HG03159 (cell line): ENCODE measurements around the gene MSI2.

Experiments used
- ATAC-seq: cut with Tn5 transposase; IDR thresholded peaks from one replicate; pipeline ENCODE4 v1.9.1; 2021; ENCODE audit warnings: mild to moderate bottlenecking, moderate library complexity; ENCODE audit not compliant: unreplicated experiment

MSI2 gene

DNA sequence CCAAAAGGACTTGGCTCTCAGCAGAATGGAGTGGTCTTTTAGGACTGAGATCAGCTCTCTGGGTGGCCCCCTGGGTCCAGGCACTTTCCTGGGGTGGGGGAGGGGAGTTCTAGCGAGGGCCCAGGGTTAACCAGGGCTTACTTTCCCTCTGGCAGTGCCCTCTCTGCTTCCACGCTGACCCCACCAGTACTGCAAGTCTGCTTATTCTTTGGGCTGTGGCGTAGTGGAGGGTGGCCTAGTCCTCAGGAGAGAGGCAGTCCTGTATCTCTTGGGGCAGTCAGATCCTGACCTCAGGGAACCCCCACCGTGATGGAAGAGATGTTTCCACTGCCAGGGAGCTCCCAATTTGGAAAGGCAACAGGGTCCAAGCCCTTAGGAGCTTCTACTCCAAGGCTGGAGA is 409.4 kb downstream of the MSI2 start:
- ATAC-seq, result no peak

DNA sequence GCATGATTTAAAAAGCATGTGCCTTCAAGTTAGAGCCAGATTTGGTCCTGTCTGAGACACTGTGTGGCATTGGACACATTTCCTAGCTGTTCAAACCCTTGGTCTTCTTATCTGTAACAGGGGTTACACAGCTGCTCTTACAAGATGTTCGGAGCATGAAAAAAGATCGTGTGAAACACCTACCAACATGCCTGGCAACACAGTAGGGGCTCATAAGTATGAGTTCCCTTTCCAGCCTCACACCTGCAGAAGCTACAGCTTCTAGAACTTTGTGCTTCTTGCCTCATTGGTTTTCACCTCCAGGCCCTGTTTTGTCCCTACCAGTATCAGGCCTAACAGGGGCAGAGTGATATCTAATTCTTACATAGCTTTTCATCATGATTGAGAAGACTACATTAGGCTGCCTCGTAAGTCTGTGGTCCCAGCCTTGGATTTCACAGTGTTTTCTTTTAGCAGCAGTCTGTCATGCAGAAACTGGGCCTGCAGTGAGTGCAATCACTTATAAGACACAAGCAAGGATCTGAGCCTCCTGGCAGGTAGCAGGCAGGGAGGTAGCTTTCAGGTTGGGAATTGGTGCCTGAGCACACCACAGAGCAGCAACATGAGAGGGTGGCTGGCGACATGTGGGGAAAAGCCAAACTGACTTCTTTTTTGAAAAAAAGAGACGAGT is 410.0 kb downstream of the MSI2 start:
- no peak for ATAC-seq

DNA sequence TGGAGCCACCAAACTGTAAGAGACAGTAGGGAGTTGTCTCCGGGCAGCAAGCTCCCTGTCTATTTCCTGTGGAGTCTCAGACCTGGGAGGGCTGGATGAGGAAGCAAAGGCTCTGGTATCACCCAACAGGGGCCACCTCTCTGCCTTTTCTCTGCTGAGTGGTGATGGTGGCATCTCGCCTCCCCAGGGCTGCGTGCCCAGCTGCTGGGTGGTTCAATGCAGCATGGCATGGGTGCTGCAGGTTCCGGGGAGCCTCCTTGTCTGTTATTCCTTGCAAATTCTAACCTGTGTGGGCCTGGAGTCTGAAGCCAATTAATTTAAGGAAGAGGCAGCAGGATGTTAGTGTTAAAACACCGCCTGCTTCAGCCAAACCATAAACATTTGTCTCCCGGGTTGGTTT is 410.6 kb downstream of the MSI2 start:
- ATAC-seq, result no peak

DNA sequence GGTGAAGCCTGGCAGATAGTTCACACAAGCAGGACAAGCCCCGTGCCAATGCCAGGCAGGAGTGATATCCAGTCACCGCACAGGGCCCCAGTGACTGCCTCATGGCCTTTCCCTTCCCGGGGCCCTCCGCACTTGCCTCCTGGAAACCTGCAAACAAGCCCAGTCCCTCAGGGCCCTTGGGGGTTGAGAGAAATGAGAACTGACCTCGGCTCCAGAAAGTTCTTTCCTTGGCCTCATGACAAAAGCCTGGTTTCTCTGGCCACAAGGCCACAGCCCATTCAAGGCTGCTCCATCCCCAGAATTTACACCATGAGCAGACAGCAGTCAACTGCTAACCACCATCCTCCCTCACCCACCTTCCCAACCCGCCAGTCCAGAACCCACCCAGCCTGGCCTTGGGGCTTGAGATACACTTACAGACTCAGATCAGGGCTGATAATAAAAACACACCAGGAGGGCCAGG is 411.2 kb downstream of the MSI2 start:
- ATAC-seq, result no peak

DNA sequence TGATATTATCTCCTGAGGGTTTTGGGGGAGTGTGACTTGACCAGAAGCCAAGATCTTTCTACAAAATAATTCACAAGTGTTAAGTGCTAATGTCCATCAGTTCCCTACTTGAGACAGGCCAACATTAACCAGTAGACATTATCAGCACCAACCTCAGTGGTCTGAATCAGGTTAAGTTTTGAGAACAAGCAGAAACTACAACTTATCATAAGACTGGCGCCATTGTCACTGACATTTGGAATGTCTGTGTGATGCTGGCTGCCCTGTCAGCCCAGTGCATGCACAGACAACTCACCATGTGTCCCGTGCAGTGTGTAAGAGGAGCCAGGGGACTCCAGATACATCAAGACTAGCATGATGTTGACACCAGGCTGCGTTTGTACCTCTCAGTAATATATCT is 412.0 kb downstream of the MSI2 start:
- ATAC-seq, result no peak

DNA sequence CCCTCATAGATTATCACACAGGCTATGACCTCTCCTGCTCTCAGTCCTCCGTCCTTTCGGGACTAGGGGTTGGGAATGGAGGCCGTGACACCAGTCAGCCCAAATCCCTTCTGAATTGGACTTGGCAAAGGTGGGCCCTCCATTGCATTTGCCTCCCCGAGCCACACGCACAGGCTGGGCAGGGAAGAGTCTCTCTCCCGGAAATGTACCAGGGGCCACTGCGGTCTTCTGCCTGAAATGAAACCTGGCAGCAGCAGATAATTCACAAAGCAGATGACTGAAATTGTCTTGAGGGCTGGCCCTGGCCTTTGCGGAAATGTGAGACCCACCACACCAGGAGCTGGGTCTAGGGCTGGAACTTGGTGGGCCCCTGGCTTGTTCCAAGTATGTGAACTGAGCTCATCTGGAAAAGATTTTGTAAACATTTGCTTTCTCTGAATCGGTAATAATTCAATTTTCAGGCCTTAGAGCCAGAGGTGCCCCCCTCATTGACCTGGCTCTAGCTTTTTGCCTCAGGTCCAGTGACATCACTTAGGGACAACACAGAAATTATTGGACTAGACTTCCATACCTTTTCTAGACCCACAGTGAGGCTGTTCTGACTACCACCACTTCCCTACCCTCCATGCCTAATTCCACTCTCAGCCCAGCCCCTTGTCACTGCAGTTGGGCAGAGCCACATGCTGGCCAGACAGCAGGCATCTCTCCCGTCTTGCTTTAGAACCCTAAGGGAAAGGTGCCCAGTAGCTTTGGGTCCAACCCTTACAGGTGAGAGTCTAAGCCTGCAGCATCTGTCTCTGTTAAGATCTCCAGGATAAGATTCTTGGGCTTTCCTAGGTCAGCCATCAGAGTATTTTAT is 413.6 kb downstream of the MSI2 start:
- no peak for ATAC-seq

DNA sequence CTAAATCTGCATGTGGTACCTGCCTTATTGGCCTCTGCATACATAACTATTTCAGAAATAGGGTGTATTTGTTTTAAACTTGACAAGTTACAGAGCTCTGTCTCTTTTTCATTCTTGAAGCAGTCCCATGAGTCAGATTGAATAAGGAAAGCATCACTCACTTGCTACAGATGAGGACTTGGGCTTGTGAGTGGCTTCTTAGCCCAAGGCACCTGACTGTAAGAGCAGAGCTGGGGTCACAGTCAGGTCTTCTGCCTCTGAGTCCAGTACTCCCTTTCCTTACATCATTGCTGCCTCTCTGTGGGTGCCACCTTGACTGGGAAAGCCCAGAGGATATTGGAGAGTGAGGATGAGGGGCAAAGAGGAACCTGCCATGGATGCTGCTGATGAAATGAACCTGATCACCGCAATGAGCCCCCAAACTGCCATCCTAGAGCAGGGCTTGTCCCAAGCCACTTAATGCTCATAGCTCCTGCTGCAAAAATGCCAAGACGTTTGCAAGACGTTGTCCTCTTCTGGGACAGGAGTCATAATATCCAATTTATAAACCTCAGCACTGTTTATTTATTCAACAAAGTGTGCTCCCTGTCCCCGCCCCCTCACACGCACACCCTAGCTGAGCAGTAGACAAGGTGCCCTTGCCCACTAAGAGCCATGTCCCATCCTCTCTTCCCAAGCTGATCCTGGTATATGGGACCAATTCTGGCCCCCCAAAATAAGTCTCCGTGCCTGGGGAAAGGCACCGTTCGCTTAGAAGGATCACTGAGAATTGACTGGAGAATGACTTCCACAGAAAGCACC is 414.6 kb downstream of the MSI2 start:
- ATAC-seq, result no peak

DNA sequence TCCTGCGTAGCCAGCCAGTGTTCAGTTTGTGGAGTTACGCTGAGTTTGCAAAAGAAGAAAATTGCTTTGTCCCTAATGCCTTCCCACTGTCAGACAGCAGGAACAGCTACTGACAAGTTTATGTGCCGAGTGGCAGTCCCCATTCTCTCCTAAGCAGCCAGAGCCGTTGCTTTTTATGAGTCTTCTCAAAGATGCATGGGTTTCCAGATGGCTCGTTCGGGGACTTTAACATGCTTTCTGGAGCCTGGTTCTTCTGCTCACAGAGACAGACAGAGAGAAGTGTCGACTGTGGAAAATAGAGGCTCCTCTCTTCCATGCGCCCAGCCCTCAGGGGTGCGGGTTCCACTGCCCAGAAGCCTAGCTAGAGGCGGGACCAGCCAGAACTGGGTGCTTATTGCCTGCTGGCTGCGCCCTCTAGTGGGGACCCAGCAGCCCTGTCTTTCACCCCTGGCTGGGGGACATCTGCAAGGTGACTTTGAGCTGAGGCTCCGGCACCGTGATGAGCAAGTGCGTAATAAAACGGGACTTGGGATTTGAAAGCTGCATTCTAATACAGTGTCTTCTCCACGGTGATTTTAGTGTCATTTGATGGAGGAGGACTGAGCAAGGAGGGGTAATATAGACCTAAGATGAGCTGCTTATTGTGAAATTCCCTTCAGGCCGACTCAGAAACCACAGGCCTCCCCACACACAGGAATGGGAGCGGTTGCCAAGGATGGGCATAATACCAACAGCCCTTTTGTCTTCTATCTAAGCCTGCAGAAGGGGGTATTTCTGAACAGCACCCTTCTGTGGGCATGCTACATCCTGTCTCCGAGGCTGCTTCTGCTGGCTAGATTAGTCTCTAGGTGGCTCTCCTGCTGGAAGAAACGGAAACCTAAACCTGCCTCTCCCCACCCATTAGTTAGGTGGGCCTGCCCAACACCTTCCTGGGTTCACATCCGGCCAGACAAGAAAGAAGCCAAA is 415.6 kb downstream of the MSI2 start:
- no peak for ATAC-seq

DNA sequence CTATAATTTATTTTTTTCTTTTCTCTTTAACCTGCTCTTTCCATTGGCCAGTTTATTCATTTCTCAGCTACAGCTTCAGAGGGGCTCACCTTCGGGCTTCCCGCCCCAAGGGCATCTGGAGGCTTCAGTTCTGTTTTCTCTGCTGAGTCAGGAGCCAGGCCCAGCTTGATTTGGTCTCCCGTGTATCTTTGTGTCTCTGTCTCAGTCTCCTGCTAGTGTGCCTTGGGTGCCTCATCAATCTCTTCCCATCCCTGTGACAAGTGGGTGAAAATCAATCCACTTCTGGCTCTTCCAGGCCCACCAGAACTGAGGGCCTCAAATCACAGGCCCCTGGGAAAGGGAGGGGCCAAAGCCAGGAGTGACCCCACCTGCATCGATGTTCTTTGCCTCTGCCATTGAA is 416.6 kb downstream of the MSI2 start:
- ATAC-seq, result no peak

DNA sequence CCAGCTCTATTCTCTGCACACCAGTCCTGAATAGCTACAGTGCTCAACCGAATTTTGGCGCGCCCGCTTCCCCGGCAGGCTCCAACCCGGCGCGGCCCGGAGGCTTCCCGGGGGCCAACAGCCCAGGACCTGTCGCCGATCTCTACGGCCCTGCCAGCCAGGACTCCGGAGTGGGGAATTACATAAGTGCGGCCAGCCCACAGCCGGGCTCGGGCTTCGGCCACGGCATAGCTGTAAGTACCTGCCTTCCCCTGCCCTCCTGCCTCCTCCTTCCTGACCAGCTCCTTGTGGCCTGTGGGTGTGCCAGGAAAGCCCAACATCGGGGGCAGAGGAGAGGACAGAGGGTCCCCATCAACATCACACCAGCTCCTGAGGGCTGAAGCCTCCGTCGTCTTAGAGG is 418.6 kb downstream of the MSI2 start:
- no peak for ATAC-seq

DNA sequence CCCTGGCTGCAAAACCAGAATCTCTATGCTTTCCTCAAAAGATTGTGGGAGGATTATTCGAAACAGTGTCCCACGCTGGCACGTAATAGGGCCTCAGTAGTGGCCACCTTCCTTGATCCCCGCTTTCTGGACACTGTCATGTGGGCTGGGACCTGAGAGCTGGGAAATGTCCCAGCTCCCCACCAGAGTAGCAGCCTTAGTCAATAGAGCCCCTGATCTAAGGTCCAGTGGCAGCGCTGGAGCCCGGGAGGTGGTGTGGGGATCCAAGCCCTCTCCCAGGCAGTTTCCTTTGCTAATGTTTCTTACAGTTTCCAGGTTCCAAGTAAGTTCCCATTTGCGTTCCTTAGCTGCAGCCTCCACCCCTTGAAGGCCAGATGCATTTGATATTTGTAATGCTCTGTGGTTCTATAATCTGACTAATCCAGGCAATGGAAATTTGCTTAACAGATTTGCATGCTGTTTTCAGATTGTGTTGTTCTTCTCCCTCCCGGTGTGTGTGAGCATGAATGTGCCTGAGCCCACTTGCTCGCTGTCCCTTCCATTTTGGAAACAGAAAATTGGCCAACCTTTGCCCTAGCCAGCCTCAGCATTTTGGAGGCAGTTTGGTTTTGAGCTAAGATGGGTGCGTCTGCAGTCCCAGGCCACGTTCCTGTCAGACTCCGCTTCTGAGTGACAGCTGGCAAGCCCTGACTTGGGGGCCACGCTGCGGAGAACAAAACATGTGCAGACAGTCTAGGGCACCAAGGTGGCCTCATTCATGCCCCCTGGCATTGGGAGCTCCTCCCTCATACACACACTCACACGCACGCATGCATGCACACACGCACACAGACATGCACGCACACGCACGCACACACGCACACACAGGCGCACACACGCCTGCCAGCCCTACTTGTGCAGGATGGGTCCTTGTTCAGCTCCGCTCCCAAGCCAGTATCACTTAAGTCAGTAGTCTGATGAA is 419.4 kb downstream of the MSI2 start:
- no peak for ATAC-seq

DNA sequence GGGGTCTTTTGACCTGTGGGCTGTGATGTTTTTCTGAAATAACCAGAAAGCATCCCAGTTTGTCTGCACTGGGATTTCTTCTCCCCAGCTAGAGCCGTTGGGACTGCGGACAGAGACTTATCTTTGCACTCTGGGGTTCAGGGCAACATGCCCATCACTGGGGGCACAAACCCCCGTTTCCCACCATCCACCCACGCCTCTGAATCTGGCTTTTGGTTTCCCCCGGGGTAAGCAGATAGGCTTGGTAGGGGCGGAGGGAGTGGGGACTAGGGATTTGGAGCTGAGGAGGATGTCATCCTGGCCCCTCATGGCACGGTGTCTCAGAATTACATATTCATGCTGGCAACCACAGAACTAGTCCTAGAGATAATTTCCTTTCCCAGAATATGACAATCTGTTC is 420.2 kb downstream of the MSI2 start:
- ATAC-seq, result no peak

DNA sequence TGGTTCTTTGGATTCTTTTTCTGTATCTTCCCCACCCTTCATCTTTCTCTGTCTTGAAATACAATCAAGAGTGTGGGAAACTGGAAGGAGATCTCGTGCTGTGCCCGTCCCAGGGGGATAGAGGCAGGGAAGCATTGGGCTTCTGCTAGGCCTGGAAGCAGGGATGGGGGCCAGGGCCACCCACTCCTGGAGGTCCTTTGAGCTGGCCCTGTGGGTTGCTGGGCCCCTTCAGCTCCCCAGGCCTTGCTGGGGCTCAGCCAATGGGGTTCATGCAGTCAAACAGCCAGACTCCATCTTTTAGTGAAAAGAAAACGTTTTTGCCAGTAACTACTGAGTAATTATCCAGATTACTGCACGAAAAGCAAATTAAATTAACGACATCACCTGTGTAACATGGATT is 421.0 kb downstream of the MSI2 start:
- no peak for ATAC-seq

DNA sequence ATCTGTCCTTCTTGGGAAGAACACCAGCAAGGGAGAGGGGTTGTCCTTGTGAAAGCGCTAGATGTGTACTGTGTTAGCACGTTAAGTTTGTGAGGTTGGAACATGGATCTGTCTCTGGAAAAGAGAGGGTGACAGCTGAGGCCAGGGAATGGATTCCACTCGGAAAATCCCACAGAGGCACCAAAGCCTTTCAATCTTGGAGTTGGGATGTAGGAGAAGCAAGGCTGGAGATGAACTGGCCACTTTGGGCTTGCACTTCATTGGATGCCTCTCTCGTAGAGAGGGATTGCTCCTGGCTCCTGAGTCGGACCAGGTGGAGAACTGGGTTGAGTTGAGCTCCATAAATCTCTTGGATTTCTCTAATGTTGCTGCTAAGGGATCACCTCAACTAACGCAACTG is 421.5 kb downstream of the MSI2 start:
- no peak for ATAC-seq

DNA sequence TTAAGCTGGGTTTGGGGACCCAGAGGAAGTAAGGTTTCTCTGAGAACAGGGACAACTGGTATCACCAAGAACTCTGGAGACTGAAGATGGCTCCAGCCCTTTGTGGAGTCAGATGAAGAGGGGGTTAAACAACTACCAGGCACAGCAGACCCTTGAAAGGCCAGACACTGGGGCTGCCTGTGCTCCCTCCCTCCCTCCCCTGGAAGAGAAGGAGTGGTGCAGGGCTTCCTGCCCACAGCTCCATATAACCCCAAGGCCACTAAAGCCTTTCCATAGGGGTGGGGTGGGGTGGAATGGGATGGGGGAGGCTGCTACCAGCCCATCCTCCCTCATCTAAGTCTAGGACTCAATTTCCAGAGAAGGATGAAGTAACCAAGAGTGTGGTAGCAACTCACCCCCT is 422.1 kb downstream of the MSI2 start:
- no peak for ATAC-seq

DNA sequence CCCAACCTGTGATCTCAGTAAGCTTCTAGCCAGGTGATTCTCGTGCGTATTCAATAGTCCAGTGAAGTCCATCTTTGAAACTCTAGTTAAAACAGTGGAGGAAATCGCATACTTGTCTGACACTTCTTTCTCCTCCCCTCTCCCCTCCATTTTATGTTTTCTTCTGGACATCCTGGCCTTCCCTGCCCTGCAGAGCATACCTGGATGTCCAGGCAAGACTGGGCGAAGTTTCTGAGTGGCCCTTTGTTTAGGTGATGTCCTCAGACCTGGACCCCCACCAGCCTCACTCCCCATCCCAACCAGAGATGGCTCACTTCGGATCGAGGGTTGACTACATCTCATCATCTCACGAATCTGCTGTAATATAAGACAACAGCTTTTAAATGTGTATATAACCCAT is 423.0 kb downstream of the MSI2 start:
- ATAC-seq, result no peak

DNA sequence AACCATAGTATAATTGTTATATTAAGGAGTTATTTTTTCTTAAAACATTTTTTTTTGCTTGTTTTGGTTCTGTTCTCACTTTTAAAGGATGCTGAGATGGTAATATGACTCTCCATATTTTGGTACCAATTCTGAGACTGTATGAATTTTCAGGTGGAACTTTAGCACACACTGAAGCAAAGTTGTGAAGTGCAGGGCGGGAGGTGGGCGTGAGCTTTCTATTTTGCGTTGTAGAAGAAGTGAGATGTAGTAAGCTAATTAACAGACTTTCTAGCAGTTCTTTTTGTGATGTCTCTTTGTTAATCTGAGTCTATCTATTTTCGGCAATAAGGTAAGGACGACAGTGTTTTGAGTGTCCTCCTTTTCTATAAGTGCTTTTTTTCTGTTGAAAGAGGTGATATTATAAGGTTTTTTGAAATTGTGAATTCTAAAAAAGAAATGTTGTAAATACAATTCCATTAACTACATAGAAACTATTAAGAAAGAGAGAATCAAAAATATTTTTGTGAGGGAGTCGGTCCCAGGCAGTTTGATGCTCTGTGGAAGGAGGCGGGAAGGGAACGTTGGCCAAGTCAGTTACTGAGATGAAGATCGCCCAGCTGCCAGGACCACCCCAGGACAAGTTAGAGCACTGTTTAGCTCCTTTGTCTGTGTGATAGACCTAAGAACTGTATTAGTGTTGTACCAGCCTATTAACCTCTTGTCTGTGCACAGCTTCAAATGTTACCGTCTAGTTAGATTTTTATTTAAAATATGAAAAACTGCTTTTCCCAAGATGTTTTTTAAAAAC is 423.8 kb downstream of the MSI2 start:
- ATAC-seq, result no peak

DNA sequence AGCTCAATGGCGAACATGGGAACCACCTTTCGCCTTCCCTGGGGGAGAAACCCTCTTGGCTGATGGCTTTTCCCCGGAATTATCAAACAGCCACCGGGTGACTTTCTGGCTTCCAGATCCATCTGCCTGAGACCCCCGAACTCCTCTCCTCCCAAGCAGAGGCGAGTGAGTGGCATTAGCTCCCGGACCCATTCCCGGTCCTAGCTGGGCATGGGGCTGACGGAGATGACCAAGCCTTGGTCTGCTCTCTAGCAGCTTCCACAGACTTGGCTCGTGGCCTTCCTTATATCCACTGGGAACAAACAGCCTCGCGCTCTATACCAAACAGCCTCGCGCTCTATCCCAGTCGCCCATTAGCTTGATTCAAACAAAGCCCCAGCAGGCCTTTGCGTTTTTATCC is 426.4 kb downstream of the MSI2 start:
- ATAC-seq, result no peak
